Tibial nerve (tissue), 4 donors: ENCODE results near the gene EMILIN2.

ENCODE experiments used
- EP300 ChIP-seq, 2 donors: sonication (generic); formaldehyde crosslinking; IDR thresholded peaks; one replicate each; pipeline ENCODE4 v1.6.1; 2017; ENCODE audit warnings: antibody characterized with exemption in 2 of 2, mild to moderate bottlenecking in 1 of 2
- POLR2A ChIP-seq, 2 donors: fragments of 450-650 bp; IDR thresholded peaks; one replicate each; pipeline ENCODE4 v1.6.1; 2017; ENCODE audit warnings: antibody characterized with exemption in 2 of 2, mild to moderate bottlenecking in 2 of 2, moderate library complexity in 2 of 2
- TF ChIP-seq, protein P1 (sequence below), 5 experiments: fragments of 200-600 bp in 3 of 5; fragments of 450-650 bp in 2 of 5; sonication (generic) in 3 of 5; IDR thresholded peaks; one replicate each; pipeline ENCODE4 v1.5.1; 2016 to 2019; ENCODE audit warnings: antibody characterized with exemption in 5 of 5, mild to moderate bottlenecking in 3 of 5, moderate library complexity in 2 of 5

DNA sequence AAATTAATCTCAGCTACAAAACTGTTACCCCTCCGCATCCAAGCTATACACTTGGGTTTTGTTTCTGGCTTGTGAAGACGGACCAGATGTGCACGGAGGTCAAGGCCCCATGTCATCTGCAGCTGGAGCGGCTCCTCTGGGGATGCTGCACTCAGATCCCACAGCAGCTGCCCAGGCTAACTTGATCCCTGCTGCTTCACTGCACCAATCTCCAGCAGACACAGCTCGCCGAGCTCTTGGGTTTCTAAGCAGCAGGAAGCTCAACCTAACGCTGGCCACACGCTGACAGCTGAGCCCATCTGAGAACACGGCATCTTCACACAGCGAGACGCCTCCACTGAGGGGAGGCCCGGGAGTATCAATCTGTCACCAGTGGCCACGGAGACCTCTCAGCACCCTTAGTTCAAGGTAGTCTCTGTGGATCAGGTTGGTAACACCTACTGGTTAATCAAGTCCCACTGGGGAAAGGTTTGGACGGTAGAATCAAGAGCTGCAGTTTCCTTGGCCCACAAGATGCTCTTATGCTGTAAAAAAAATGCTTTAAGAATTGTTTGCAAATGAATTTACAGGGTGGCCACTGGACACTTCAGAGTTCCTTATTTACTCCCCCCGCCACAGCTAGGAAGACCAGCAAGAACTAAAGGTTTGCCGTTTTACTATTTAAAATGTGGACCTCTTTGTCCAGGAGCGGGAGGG lies 67.5 kb downstream of the EMILIN2 start:
- TF ChIP-seq POLR2A (IDR thresholded peaks at IDR 0.05) = no peak
- TF ChIP-seq, protein P1, sequence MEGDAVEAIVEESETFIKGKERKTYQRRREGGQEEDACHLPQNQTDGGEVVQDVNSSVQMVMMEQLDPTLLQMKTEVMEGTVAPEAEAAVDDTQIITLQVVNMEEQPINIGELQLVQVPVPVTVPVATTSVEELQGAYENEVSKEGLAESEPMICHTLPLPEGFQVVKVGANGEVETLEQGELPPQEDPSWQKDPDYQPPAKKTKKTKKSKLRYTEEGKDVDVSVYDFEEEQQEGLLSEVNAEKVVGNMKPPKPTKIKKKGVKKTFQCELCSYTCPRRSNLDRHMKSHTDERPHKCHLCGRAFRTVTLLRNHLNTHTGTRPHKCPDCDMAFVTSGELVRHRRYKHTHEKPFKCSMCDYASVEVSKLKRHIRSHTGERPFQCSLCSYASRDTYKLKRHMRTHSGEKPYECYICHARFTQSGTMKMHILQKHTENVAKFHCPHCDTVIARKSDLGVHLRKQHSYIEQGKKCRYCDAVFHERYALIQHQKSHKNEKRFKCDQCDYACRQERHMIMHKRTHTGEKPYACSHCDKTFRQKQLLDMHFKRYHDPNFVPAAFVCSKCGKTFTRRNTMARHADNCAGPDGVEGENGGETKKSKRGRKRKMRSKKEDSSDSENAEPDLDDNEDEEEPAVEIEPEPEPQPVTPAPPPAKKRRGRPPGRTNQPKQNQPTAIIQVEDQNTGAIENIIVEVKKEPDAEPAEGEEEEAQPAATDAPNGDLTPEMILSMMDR (IDR thresholded peaks at IDR 0.05) = no peak
- TF ChIP-seq EP300 (IDR thresholded peaks at IDR 0.05) = no peak
